Erythroblast (primary cell): ENCODE results near the gene NKX1-2.

Source experiments
- GATA1 ChIP-seq: IDR thresholded peaks from 2 replicates; pipeline ENCODE4 v1.6.1; 2011; ENCODE audit warnings: low read depth, mild to moderate bottlenecking, control low read depth, low read length, moderate library complexity
- POLR2A ChIP-seq: IDR thresholded peaks from 2 replicates; pipeline ENCODE4 v1.6.1; 2011; ENCODE audit warnings: mild to moderate bottlenecking, low read length

DNA sequence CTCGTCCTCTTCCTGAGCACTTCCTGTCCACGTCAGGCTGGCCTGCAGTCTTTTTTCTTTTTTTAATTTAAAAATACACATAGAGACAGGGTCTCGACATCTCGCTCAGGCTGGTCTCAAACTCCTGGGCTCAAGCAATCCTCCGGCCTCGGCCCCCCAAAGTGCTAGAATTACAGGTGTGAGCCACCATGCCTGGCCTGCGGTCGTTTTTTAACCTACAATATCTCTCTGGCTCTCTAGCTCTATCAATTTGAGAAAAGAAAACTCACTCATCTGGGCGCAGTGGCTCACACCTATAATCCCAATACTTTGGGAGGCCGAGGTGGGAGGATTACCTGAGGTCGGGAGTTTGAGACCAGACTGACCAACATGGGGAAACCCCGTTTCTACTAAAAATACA, 27.1 kb downstream of the NKX1-2 start:
- TF ChIP-seq POLR2A (no peak), GATA1 (no peak)
